ENCODE results near the gene NTNG2.
"Not testable (repeated sequence)": the region's sequence is repeated elsewhere in the genome, so short reads cannot be mapped to it uniquely, and the experiment has no call there.

Gene NTNG2, protein sequence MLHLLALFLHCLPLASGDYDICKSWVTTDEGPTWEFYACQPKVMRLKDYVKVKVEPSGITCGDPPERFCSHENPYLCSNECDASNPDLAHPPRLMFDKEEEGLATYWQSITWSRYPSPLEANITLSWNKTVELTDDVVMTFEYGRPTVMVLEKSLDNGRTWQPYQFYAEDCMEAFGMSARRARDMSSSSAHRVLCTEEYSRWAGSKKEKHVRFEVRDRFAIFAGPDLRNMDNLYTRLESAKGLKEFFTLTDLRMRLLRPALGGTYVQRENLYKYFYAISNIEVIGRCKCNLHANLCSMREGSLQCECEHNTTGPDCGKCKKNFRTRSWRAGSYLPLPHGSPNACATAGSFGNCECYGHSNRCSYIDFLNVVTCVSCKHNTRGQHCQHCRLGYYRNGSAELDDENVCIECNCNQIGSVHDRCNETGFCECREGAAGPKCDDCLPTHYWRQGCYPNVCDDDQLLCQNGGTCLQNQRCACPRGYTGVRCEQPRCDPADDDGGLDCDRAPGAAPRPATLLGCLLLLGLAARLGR

GRCh38 chr9:132161743-132162184 lies at the start of gene NTNG2:
NTNG2 (plus strand) TSS chr9:132162058; CDS start chr9:132166832, 4,774 bp downstream.
- no peak for DNase-seq

DNA sequence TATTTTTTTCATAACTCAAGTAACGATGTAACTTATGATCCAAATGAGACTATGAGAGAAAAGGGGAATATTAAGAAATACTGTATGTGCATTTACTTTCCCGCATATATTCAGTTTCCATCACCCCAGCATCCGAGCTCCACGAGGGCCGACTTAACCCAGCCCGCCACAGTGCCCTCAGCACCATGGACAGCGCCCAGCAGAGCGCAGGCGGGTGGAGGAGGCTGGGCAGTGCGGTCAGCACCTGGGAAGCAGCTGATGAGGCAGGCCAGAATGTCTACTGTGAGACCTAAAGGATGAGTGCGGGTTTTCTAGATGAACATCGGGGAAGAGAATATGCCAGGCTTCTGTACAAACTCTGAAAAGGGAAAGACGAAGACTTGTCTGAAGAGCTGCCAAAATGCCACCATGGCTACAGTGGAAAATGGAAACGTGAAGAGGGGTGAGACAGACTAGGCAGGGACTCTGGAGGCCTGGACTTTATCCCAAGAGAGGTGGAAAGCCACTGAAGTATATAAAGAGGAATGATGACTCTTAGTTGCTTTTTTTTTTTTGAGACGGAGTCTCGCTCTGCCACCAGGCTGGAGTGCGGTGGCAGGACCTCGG lies 47.7 kb upstream of the NTNG2 start:
- DNase-seq: no peak

GRCh38 chr9:132116583-132116982 lies 45.3 kb upstream of the NTNG2 start:
- no peak for DNase-seq

DNA sequence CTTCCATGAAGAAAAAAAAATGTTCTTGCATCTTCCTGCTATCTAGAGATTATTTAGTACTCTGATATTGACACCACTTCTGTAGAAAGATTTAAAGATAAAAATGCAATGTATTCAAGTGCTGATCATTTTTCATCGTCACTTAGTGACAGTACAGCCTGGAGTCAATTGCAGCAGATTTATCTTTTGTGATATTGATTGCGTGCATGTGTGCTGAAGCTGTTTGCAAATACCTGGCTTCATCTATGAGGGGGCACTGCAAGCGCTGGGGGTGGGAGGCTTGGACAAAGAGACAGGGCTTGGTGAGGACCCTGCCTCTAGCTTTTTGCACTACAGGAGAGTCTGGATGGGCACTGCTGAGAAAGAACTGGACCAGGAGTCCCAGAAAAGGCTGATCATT lies 44.2 kb upstream of the NTNG2 start:
- DNase-seq: no peak

DNA sequence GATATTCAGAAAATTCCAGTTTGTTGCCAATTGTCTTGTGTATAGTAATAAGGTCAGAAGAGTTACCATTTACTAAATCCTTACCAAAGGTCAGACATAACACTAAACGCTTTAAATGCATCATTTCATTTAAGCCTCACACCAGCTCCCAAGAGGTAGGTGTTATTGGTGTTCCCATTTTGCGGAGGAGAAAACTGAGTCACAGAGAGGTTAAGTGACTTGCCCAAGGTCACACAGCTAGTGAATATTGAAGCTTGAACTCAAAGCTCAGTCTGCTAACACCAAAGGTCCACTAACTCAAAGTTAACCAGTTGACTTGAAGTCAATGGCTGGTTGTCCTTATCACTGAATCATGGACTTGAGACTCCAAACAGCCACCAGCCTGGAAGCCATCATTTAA lies 40.8 kb upstream of the NTNG2 start:
- no peak for DNase-seq

DNA sequence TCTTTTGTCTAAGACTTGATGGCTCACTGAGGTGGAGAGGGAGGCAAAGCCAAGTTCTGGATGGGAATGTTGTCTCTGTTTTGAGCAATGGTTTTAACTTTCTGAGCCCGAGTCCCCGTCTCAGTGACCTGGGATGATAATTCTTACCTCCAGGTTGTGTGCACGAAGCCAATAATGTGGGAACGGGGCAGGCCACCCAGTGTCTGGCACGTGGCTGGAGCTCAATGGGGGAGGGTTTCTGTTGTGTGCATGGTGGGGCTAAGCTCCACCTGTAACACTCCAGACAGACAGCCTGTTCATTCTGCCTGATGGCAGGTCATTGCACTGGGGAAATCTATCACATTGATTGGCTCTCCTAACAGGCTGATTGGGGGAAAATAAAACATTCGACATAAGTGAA lies 37.1 kb upstream of the NTNG2 start:
- no peak for DNase-seq

GRCh38 chr9:132125361-132125760 lies 36.5 kb upstream of the NTNG2 start:
- DNase-seq: no peak

- DNase-seq: no peak
Observed at GRCh38 chr9:132125944-132126679, 35.7 kb upstream of the NTNG2 start.

DNA sequence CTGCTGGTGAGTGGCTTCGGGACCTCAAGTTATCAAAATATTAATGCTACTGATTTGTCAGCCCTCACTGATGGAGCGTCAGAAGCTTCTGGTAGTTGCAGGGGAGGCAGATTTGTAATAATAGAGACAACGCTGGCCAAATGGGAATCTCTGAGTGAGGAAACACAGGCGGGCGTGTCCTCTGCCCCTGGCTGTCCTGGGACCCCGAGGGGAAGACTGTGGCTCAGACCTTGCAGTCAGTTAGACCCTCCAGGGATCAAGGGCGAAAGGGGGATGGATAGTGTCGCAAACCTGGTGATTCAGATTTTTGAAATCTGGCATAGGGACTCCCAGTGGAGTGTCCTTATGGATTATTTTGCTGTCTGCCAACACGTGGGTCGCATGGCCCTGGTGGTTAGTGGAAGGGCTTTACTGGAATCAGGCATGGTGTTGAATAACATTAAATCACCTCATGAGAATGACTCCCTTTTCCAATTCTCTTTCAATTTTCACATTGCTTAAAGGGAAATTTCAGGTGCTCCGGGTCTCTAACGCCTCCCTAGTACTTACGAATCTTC lies 35.1 kb upstream of the NTNG2 start:
- no peak for DNase-seq

DNA sequence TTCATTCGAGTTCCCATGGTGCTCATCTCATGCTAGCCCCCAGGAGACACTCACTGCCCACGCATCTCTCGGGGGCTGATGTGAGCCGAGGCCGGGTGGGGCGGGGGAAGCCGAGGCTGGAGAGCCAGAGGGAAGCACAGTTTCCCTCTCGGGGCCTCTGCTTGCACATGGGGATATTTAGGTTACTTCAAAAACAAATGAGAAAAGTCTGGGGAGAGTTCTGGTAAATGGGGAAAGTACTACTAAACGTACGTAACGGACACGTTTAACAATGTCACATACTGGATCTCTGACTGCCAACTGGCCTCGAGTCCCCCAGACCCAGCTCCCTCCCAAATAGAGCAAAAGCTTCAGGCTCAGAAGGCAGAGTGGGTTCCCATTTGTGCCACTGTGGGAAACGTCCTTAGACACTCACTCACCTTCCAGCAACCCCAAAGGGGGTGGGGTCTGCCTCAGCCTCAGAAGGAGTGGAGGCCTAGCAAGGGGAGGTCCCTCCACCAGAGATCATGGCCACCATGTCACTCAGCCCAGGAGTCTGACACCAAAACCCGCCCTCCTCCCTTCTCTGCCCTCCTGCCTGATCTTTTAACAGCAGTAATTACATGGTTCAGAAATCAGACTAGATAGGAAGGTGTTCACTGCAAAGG lies 33.8 kb upstream of the NTNG2 start:
- no peak for DNase-seq

- DNase-seq: no peak
Observed at GRCh38 chr9:132129535-132129934, 32.3 kb upstream of the NTNG2 start.

GRCh38 chr9:132134085-132134484 lies 27.8 kb upstream of the NTNG2 start:
- DNase-seq: not testable (repeated sequence)

DNA sequence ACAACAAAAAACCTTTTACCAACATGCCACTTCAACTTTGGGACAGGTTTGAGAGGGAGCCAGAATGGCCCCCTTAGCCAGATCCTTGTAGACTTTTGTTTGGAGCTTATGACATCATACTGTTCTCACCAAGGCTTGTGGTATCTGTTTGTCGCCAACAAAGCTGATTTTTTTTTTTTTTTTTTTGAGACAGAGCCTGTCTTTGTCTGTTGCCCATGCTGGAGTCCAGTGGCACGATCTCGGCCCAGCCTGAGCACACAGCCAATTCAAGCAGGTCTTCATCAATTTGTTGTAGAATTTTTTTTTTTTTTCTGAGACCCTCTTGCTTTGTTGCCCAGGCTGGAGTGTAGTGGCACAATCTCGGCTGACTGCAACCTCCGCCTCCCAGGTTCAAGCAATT lies 26.4 kb upstream of the NTNG2 start:
- no peak for DNase-seq

GRCh38 chr9:132136151-132136780 lies 25.6 kb upstream of the NTNG2 start:
- no peak for DNase-seq

- DNase-seq: peak; percentile 82
Observed at GRCh38 chr9:132141344-132141947, 20.4 kb upstream of the NTNG2 start.

DNA sequence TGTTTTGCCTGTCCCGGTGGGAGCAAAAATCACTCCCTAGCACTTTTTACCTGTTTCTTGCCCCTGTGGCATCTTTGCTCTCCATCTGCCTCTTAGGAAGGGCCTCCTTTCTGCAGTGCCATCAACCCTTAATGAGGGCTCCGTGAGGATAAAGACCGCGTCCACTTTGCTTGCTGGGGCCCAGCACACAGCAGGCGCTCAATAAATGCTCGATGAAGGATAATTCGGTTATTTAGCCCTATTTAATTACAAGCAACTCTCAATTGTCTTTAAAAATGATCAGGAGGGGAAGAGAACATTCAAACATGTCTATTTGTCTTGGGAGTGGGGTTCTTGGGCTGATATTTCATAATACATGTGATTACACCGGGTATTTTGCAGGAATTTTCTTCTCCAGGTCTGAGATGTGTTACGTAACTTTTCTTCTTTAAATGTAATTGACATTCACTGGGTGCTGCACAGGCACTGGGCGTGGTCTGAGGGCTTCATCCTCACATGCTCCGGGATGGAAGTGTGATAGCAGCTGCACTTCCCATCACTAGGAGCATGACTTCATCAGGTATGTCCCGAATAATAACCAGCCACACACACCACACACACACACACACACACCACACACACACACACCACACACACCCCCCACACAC lies 19.8 kb upstream of the NTNG2 start:
- DNase-seq: peak; percentile 59

GRCh38 chr9:132142924-132143323 lies 18.9 kb upstream of the NTNG2 start:
- DNase-seq: no peak

- no peak for DNase-seq
Observed at GRCh38 chr9:132143359-132143758, 18.5 kb upstream of the NTNG2 start.

GRCh38 chr9:132144708-132145365 lies 17.0 kb upstream of the NTNG2 start:
- DNase-seq: no peak

DNA sequence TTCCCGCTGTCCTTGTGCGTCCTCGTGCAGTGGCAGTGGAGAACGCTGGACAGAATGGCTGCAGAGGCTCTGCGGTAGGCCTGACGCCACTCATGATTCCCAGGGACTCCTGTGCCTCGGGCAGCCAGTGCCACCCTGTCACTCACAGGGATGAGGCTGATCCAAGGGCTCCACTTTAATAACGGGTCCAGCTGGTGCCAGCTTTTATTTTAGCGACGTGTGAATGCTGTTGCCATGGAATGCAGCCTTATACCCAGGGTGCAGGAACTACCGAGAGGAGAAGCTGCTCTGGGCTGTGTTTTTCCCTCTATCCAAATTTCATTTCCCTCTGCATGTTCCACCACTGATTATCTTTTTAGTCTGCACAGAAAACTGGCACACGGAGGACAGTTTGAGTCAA lies 15.8 kb upstream of the NTNG2 start:
- DNase-seq: no peak

- DNase-seq: no peak
Observed at GRCh38 chr9:132146575-132146974, 15.3 kb upstream of the NTNG2 start.

Data from NCI-H345 (cell line).